ENCODE measurements around the gene NDUFAF2.
"Not testable (repeated sequence)": the region's sequence is repeated elsewhere in the genome, so short reads cannot be mapped to it uniquely, and the experiment has no call there.

Gene NDUFAF2, protein sequence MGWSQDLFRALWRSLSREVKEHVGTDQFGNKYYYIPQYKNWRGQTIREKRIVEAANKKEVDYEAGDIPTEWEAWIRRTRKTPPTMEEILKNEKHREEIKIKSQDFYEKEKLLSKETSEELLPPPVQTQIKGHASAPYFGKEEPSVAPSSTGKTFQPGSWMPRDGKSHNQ

DNA sequence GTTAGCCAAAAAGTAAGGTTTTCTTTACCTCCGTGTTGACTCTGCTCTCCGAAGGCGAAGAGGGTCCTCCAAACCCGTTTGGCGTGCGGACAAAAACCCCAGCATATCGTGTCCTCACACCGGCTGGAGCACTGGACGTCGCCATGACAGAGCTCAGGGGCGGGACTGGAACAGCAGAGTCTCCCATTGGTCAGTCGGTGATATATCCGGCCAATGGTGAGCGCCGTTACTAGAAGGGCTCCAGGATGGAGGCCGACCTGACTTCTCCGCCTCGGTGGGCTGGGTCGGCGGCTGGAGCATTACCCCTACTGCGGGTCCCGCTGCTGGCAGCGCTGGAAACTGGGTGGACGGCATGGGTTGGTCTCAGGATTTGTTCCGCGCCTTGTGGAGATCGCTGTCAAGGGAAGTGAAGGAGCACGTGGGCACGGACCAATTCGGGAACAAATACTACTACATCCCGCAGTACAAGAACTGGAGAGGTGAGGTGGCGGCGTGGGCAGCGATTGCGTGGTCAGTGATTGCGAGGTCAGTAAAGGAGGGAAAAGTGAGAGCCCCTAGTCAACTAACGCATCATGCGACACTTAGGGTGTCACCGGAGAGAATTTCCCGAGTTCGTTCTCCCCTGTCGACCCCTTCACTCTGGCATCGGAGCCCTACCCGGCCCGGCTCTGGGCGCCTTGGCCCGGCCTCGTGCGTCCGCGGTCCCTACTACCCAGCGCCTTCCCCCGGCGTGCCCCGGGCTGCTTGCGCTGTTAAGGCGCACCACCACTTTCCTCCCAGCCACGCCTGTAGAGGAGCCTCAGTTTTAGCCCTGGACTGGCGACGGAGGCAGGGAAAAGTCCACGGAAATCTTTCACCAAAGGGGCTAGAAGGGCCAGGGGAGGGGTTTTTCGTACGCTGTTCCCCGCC is at the start of gene NDUFAF2, which contains the start of gene ERCC8:
NDUFAF2 (plus strand) TSS at position 302 of the 909 bp plus-strand sequence; CDS start at position 353, 51 bp downstream.
ERCC8 (minus strand) TSS at position 167 of the 909 bp plus-strand sequence; CDS start at position 105, 62 bp downstream.
- peak; percentile 82 for DNase-seq

DNA sequence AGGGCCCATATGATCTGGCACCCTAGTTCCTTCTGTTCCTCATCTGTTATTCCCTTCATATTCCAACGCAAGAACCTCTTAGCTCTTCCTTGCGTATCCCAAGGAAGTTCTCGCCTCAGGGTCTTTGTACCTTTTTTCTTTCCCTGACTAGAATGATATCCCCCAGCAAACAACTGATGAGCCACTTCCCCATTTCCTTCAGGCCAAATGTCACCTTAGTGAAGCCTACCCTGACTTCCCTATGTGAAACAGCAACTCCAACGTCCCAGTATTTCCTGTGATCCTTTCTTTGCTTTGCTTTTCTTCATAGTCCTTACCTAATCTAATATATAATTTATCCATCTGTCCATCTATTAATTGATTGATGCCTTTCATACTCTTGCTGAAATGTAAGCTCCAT is 48.0 kb upstream of the NDUFAF2 start:
- DNase-seq, result no peak

DNA sequence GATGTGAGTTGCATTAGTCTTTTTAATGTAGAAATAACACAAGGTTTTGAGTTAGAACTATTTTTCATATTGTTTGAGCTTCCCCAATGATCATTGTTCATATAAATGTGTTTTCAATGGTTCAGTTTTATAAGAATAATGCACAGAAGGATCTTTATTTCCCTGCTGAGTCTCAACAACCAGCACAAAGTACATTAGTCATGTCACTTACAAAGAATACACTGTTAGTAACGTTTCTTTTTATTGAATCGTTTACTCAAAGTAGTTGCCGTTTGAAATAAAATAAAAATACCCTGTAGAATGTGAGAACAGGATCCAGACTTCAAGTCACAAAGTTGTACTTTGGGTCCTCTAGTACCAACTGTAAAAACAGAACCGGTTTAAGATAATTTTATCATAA is 41.6 kb upstream of the NDUFAF2 start:
- DNase-seq, result no peak

DNA sequence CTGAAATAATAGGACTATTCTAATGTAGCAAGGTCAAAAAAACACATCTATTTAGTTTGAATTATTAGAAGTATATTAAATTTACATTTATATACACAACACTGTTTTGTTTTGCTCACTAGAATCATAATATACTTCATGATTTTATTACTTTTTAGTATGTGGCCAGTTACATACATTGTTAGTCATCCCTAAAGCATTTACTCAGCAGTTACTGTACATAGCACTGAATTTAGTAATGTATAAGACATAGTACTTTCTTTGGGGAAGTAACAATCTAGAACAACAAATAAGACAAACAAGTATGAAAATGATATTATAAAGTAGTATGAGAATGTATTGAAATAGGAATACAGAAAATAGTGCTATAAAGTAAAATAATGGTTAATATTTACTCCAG is 28.4 kb upstream of the NDUFAF2 start:
- no peak for DNase-seq

DNA sequence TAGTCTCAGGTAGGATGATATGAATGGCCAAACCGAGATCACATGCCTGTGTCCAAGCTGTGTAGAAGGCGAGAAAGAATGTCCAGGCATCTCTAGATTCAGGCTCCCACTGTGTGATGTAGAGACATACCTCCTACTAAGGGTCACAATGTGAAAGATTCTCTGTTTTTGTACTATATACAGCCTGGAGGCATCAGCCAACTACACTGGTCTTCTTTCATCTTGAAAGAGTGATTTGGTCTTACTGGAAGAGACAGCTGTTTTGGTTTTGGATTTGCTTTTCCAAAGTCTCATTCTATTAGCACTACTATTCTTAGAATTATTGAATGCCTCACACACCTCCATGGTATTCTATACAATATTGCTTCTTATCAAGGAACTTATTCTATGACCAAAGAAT is 26.5 kb upstream of the NDUFAF2 start:
- DNase-seq, result no peak

DNA sequence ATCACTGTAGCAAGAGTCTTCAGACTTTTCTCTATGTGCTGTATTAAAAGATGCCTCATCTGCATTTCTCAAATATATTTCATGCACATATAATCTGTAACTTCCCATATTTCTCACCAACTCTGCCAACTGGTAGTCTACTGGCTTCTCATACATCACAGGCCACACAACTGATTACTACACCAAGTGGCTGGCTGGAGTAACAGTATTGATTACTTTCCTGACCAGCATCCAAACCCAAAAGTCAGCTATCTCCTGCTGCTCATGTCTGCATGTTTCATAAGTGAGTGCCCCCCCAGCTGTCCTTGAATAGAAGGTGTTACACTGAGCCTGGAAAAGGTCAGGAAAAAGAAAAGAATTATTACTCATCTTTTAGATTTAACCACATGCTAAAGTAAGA is 17.6 kb upstream of the NDUFAF2 start:
- DNase-seq, result no peak

DNA sequence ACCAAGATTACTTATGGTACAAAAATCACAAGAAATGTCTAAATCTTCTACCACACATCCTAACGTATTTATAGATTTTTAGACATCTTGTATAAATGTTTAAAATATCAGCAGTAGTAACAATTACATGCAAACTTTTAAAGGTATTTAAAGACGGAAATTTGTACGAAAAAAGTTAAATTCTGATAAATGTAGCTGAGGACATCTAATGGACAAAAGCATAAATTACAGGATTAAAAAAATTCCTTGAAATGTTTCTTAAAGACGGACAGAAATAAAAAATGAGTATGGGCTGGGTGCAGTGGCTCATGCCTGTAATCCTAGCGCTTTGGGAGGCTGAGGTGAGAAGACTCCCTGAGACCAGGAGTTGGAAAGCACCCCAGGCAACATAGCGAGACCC is 16.0 kb upstream of the NDUFAF2 start:
- no peak for DNase-seq

DNA sequence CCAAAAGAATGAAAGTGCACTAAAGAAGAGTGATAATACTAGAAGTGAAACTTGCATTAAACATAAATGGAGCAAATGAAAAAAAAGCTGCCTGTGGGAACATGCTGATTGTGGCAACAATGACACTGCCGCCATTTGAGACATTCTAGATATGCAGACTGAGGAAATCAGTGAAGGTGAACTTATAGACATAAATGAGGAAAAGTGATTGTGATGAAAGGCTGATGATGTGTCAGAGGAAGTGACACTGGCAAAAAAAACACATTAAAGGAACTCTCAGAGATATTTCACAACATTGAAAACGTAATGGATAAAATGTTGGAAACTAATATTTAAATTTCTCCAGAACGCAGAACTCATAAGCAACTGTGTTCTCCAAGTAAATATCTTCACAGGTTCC is 1.4 kb upstream of the NDUFAF2 start:
- DNase-seq, result no peak

DNA sequence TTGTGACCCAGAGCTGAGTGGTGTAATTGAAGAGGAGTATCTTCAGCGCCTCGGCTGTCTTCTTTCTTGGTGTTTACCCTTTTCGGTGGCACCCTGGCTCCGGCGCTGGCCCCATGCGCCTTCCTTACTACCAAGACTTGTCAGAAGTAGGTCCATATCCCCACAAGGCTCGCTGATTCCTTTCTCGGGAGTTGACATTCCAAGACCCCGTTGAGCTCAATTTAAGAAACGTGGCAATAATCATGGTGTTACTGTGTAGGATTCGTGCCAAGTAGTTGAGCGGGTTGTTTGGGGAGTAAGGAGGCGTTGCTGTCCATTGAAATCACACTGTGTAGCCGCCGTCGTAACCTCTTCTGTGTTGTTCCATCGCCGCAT is 795 bp downstream of the NDUFAF2 start:
- peak; percentile 65 for DNase-seq

DNA sequence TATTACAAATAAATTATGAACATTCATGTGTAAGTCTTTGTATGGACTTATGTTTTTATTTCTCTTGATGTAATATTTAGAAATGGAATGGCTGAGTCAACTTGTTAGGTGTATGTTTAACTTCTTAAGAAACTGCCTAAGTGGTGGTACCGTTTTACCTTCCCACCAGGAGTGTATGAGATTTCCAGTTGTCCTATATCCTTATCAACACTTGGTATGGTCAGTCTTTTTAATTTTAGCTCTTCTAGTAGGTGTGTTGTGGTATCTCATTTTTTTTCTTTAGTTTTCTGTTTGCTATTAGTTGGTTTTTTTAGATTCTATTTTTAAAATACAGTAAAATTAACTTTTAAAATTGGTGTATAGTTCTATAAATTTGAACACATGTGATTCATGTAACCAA is 3.7 kb downstream of the NDUFAF2 start:
- no peak for DNase-seq

DNA sequence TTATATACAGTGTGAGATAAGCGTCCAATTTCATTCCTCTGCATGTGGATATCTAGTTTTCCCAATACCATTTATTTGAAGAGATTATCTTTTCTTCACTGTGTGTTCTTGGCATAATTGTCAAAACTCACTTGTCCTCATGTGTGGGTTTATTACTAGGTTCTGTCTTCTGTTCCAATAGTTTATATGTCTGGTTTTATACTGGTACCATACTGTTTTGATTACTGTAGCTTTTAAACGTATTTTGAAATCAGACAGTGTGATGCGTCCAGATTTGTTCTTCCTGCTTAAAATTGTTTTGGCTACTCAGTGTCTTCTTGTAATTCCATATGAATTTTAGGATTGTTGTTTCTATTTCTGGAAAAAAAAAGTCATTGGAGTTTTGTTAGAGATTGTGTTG is 10.2 kb downstream of the NDUFAF2 start:
- no peak for DNase-seq

DNA sequence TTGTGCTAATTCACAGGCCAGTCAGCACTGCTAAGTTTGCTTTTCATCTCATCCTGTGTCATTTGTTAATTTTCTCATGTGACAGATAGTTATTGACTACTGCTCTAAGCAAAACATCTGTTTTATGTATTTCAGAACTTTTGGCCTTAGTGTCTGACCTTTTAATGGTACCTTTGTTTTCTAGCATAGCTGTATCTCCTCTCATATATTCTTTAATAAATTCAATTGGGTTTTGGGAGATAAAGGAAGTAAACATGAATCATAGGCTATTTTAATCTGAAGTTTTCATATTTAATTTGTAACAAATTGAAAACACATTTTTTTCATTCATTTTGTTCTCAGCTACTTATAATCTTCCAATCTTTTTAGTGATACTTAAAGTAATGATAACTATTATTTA is 13.1 kb downstream of the NDUFAF2 start:
- DNase-seq, result no peak

DNA sequence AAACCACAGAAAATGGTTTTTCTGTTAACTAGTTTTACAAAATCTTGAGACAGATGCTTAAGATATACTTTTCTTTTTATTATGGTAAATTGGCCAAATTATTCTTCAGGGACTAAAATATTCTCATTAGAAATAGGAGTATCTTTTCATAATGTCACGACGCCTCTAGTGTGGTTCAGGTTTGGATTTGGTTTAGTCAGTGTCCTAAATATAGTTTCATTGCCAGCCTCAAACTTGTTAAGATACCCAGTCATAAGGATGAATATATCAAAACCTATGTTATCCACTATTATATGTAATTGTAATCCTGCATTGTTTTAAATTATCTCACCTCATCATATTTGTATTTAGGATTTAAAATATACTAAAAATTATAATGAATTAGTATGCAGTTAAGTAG is 13.7 kb downstream of the NDUFAF2 start:
- no peak for DNase-seq

DNA sequence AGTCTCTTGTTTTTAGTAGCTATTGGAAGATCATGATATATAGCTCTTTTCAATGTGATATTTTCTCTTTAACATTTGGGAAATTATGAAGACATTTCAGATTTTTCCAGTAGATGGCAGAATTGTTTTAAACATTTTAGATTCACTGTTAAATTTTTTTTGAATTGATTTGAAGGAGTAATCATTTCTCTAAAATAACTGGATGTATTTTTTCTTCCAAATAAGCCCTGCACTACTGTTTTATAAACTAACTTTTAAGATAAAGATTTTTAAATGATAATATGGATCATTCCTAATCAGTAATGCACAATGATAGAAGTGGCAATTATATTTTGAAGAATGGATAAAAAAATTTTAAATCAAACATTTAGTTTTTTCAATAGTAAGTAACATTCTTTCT is 14.2 kb downstream of the NDUFAF2 start:
- peak; percentile 25 for DNase-seq

DNA sequence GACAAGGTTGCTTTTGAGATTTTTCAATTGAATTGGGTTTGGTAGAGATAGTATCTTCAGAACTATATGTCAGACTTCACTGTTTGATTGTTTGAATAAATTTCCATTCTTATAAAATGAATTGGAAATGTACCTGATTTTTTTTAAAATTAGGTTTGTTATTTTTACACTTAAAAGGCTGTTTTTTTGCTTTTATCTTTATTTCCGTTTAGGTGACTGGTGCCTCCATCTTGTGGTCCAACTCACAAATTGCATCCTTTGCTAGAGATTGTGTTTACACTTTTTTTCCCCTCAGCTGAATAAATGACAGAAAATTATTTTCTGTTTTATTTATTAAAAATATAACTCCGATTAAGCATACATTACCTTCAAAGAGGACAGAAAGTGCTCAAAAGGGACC is 15.6 kb downstream of the NDUFAF2 start:
- no peak for DNase-seq

DNA sequence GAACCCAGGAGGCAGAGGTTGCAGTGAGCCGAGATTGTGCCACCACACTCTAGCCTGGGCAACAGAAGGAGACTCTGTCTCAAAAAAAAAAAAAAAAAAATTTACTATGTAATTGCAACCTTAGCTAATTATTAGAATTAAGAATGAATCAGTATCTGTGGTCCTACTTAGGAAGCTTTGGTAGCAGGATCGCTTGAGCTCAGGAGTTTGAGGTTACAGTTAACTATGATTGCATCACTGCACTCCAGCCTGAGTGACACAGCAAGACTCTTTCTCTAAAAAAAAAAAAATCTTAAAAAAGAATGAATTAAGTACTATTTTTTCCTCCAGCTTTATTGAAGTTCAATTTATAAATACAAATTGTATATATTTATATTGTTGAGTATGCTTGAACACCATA is 16.7 kb downstream of the NDUFAF2 start:
- no peak for DNase-seq

DNA sequence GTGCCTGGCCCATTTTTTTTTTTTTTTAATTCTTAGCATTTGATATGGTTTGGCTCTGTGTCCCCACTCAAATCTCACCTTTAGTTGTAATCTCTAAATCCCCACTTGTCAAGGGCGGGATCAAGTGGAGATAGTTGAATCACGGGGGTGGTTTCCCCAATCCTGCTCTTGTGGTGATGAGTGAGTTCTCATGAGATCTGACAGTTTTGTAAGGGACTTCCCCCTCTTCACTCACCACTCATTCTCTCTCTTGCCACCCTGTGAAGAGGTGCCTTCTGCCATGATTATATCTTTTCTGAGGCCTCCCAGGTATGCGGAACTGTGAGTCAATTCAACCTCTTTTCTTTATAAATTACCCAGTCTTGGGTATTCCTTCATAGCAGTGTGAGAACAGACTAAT is 27.2 kb downstream of the NDUFAF2 start:
- DNase-seq, result no peak

DNA sequence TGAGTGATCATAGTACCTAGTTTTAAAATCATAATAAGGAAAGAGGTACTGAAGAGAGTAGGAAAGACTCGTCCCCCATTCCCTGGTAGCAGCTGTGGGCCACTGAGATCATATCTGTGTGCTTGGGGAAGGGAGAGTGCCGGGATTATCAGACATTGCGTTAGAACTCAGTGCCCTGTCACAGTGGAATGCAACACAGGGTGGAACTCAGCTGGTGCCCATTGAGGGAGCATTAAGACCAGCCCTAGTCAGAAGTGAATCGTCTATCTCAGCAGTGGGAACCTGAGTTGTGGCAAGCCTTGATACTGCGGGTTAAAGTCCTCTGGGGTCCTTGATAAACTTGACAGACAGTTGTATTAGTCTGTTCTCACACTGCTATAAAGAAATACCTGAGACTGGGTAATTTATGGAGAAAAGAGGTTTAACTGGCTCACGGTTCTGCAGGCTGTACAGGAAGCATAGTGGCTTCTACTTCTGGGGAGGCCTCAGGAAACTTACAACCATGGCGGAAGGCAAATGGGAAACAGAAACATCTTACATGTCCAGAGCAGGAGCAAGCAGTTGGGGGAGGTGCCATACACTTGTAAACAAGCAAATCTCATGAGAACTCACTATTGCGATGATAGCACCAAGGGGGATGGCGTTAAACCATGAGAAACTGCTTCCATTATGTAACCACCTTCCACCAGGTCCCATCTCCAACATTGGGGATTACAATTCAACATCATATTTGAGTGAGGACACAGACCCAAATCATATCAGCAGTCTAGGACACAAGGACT is 33.1 kb downstream of the NDUFAF2 start:
- DNase-seq, result no peak

DNA sequence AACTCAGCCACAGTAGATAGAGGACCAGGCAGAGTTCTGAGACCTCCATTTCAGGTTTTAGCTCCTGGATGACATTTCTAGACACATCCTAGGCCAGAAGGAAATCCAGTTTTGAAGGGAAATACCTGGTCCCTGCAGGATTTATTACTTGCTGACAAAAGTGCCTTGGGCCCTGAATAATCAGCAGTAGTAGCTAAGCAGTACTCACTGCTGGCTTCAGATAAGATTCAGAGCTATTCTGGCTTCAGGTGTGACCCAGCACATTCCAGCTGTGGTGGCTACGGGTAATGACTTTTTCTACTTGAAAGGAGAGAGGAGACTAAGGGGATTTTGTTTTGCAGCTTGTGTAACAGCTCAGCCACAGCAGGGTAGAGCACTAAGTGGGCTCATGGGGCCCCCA is 34.0 kb downstream of the NDUFAF2 start:
- no peak for DNase-seq

DNA sequence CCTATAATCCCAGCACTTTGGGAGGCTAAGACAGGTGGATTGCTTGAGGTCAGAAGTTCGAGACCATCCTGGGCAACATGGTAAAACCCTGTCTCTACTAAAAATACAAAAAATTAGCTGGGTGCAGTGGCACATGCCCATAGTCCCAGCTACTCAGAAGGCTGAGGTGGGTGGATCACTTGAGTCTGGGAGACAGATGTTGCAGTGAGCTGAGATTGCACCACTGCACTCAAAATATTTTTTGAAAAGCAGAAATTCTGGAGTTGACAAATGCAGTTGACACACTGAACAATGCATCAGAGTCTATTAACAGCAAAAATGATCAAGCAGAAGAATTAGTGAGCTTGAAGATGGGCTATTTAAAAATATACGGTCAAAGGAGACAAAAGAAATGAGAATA is 35.5 kb downstream of the NDUFAF2 start:
- DNase-seq, result no peak

DNA sequence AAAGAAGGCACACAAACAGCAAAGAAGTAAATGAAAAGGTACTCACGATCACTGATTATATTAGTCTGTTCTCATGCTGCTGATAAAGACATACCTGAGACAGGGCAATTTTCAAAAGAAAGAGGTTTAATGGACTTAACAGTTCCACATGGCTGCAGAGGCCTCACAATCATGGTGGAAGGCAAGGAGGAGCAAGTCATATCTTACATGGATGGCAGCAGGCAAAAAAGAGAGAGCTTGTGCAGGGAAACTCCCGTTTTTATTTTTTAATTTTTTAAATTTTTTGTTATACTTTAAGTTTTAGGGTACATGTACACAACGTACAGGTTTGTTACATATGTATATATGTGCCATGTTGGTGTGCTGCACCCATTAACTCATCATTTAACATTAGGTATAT is 37.1 kb downstream of the NDUFAF2 start:
- DNase-seq, result not testable (repeated sequence)

DNA sequence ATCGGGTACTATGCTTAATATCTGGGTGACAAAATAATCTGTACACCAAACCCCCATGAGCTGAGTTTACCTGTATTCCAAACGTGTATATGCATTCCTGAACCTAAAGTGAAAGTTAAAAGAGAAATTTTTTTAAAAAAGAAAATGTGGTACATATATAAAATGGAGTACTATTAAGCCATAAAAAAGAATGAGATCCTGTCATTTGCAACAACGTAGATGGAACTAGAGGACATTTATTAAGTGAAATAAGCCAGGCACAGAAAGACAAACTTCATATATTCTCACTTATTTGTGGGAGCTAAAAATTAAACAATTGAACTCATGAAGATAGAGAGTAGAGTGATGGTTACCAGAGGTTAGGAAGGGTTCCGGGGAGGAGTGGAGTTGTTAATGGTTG is 44.8 kb downstream of the NDUFAF2 start:
- no peak for DNase-seq

DNA sequence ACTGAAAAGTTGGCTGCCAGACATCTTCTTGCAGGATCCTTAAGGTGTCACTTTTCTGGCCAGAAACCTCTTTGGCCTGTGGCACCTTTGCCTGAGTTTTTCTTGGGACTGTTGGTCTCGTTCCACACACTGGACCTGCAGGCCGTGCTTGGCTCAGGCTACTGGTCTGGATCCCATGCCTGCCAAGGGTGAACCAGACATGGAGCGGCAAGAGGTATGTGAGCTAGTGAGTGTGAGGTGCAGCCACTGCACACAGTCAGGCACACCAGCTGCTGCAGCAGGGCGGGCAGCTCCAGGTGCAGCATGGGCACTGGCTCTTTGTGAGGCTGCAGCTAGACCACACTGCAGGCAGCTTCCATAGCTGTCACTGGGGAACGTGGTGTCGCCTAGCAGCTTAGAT is 47.9 kb downstream of the NDUFAF2 start:
- no peak for DNase-seq

DNA sequence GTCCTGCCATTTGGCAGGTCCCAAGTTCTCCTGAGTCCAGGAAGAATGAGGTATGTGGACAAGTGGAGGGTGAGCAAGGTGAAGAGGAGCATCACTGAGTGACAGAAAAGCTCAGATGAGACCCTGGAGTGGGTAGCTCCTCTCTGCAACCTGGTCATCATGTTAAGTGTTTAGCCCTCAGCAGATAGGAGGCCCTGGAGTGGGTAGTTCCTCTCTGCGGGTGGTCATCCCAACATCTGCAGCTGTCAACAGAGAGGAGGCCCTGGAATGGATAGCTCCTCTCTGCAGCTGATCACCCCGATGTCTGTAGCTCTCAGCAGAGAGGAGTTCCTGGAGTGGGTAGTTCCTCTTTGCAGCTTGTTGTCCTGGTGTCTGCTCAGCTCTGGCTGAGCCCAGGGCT is 48.4 kb downstream of the NDUFAF2 start:
- DNase-seq, result no peak

Measured in KG1 (cell line).